ENCODE data around the gene TMEM184C.

- TF ChIP-seq CTCF (IDR thresholded peaks at IDR 0.05 in 8 of 11, conservative IDR thresholded peaks at IDR 0.05 in 3 of 11): no peak
- TF ChIP-seq POLR2A (IDR thresholded peaks at IDR 0.05): no peak
- TF ChIP-seq POLR2AphosphoS5 (IDR thresholded peaks at IDR 0.05): no peak
Measured at GRCh38 chr4:147674073-147674472, 56.9 kb downstream of the TMEM184C start.
